Measurements from ENCODE around the gene NCR3LG1.
A peak's percentile ranks its signal among the peaks of the same experiment; 100 is the strongest.

- TF ChIP-seq CTCF (IDR thresholded peaks at IDR 0.05; ENCODE audit: borderline replicate concordance, extremely low read depth, low read length, poor library complexity, severe bottlenecking) (peak; percentile 54), EZH2 (IDR thresholded peaks at IDR 0.05; ENCODE audit: borderline replicate concordance, low read depth, low read length, severe bottlenecking) (no peak)
Measured at GRCh38 chr11:17414992-17415391, 63.4 kb downstream of the NCR3LG1 start.

All from DND-41 (cell line).